Raji (cell line): ENCODE measurements around the gene CTU2.

ENCODE experiments used
- POLR2A ChIP-seq: IDR thresholded peaks from 2 replicates; pipeline ENCODE4 v1.6.1; 2011; ENCODE audit warnings: low read depth, low read length, control low read depth; ENCODE audit not compliant: insufficient read depth

The CTU2 gene

DNA sequence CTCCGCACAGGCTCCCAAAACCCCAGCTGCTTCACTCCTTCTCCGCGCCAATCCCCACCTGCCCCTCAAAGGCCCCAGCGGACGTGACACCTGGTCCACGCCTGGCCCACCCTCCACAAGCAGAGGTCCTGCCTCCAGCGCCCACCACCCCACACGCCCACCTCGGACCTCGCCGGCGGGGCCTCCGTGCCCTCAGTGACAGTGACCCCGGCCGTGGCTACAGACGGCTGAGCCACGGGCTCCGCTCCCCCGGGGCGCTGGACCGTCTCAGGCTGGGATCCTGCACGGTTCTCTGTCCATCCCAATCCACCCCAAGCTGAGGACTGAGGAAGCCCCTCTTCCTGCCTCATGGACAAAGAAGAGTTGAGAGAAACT lies 53.7 kb downstream of the CTU2 start:
- no peak for TF ChIP-seq POLR2A

DNA sequence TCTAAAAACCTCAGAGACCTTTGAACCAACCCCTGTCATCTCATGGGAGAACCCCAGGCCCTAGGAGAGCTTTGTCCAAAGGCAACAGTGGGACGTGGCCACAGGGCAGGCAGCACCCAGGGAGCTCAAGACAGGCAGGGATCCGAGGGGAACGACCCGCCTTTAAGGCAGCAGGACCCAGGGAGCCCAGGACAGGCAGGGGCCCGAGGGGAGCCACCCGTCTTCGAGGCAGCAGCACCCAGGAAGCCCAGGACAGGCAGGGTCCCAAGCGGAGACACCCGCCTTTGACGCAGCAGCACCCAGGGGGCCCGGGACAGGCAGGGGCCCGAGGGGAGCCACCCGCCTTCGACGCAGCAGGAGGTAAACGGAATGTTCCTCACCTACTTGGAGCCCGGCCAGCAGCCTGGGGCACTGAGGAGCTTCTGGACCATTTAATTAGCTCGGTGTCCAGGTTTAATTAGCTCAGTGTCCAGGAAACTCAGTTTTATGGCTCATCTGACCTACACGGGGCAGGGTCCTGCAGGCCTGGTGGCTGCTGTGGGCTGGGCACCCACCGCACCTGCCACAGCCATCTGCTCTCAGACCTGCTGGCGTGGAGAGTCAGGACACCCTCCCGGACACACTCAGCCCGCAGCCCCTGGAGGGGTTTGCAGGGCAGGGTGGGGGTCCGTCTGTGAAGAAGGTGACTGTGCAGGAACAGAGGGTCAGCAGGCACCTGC lies 54.3 kb downstream of the CTU2 start:
- no peak for TF ChIP-seq POLR2A

DNA sequence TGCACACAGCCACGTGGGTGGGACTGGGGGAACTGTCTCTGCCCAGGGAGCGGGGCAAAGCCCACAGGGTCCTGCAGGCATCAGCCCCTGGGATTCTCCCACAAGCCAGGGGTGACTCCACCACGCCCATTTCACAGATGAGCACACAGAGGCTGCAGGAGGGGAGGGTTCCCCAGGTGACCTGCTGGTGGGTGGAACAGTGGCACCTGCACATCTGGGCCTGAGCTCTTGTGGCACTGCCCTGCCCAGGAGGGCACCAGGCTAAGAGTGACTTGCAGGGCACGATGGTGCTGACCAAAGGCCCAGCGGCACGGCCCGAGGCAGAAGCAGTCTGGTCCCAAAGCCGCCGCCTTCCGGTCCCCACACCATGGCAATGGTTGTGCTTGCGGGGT lies 54.8 kb downstream of the CTU2 start:
- no peak for TF ChIP-seq POLR2A

DNA sequence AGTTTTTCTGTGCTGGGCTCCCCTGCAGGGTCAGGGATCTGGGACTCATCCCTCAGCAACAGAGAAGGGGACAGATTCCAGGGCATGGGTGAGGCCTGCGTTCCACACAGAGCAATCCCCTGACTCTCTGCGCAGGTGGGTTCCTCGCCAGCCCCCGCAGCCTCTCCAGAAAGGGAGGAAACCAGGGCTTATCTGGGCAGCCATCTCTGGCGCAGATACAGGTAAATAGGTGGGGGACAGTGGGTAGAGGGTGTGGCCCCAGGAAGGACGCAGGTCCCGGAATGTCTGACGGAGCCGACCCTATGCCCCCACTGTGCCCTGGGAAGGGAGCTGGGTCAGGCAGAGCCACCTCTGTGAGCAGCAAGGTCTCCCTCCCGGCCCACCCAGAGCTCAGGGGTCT lies 55.5 kb downstream of the CTU2 start:
- no peak for TF ChIP-seq POLR2A

DNA sequence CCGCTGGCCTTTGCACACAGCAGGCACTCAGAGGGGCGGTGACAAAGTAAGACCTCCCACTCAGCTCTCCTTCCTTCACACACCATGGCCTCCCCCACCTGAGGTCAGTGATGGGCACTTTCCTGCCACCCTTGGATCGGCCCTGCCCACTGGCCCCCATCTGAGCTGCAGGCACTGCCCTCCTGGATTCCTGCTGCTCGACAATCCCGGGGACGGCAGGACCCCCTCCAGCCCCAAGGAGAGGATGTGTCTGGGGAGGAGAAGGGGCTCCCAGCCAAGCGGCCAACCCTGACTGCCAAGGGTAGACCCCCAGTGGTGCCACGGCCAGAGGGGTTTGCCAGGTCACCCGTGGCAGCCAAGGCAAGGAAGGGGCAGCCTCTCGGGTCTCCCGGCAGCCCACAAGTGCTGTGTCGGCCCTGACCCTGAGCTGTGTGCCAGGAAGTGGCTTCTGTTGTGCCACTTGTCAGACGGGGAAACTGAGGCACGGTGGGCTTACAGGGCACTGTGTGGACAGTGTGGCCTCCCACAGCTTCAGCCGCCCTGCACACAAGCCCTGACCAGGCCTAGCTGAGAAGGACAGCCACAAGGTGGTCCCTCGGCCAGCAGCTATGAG lies 56.1 kb downstream of the CTU2 start:
- TF ChIP-seq POLR2A, result no peak

DNA sequence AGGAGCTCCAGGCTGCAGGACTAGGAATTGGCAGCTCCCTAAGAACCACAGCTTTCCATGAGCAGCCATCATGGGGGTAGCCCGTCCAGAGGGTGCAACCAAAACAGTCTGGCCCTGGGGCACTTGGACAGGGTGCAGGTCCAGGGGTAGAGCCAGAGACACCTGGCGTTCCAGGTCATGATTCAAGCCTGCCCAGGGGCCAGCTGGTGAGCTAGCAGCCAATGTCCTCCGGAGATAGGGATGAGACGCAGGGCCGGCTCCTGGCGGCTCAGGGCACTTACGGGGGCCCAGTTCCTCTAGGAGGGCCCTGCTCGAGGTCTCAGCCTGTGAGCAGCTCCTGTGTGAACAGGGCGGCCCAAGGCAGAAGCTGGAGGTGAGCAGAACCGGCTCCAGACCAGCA lies 56.6 kb downstream of the CTU2 start:
- TF ChIP-seq POLR2A, result no peak

DNA sequence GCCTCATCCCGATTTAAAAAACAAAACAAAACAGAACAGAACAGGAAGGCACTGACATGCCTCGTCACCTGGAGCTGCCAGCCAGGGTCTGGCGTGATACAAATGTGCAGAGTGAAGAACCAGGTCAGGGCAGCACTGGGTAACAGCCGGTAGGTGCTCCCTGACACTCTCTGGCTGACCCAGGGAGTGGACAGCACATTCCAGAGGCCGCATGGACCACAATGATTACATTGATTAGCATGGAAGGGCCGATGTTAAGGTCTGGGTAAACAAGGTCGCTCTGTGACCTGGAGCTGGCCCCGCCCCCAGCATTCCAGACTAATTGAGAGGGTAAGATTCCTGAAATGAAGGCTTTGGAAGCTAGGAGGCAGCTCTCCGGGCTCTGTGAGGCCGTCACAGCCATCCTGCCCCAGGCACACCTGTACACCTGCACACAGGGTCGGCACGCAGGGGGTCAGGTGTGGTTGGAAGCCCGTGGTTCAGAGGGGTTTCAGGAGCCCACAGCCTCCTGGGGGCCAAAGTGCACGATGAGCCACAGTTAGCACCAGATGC lies 57.3 kb downstream of the CTU2 start:
- TF ChIP-seq POLR2A, result no peak

DNA sequence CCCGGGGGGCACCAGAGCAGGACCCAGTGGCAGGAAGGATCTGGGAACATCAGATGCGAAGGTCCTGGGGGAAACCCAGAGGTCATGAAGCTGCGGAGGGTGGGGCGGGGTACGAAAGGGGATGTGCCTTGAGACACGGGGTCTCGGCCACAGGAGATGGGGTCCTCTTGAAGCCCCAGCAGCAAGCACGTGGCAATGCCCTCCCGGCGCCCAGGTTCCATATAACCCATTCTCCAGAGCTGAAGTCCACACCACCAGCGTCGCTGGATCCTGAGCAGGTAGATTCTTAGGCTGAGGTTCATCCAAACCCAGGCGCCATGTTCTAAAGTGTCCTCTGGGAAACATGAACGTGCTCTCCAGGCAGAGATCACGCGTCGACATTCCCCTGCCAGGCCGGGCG lies 57.8 kb downstream of the CTU2 start:
- no peak for TF ChIP-seq POLR2A

DNA sequence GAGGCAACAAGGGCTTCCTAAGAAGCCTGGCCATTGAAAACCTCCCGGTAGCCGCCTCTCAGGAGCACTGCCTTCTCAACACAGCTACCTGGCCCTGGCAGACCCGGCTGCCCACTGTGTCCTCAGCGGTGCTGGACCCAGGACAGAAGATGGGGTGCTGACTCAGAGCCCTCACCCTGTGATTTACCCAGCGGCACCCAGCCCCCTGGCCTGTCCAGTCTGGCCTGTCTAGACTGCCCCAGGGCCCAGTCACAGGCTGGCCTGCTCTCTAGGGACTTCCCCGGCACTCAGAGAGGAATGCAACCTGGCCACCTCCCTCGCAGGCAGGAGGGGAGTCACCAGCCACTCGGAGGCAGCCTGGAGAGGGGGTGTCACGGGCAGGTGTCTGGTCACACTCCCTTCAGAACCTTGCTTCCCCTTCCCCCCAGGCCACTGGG lies 58.6 kb downstream of the CTU2 start:
- TF ChIP-seq POLR2A, result no peak
